GM19468 (cell line): ENCODE measurements around the gene SHH.

Source experiments
- ATAC-seq: cut with Tn5 transposase; IDR thresholded peaks from one replicate; pipeline ENCODE4 v1.9.1; 2021; ENCODE audit warnings: mild to moderate bottlenecking, moderate library complexity, moderate number of reproducible peaks; ENCODE audit not compliant: unreplicated experiment; ENCODE audit errors: extremely low read depth

Gene SHH

GRCh38 chr7:155796381-155797261, 15.6 kb downstream of the SHH start:
- ATAC-seq = no peak

- ATAC-seq = no peak
Observed at GRCh38 chr7:155795951-155796350, 16.3 kb downstream of the SHH start.

GRCh38 chr7:155795401-155795800, 16.9 kb downstream of the SHH start:
- no peak for ATAC-seq

GRCh38 chr7:155794196-155794595, 18.1 kb downstream of the SHH start:
- ATAC-seq = no peak

- no peak for ATAC-seq
Observed at GRCh38 chr7:155793720-155794119, 18.5 kb downstream of the SHH start.

GRCh38 chr7:155792999-155793560, 19.2 kb downstream of the SHH start:
- no peak for ATAC-seq

GRCh38 chr7:155792315-155792960, 19.8 kb downstream of the SHH start:
- no peak for ATAC-seq

- ATAC-seq = no peak
Observed at GRCh38 chr7:155791836-155792235, 20.4 kb downstream of the SHH start.

GRCh38 chr7:155791214-155791737, 21.0 kb downstream of the SHH start:
- ATAC-seq = no peak

GRCh38 chr7:155790666-155791065, 21.6 kb downstream of the SHH start:
- ATAC-seq = no peak

- ATAC-seq = no peak
Observed at GRCh38 chr7:155789001-155789725, 23.1 kb downstream of the SHH start.

GRCh38 chr7:155788616-155789000, 23.7 kb downstream of the SHH start:
- ATAC-seq = no peak

- peak; percentile 28 for ATAC-seq
Observed at GRCh38 chr7:155787171-155787851, 25.0 kb downstream of the SHH start.

- ATAC-seq = no peak
Observed at GRCh38 chr7:155786491-155786890, 25.8 kb downstream of the SHH start.

GRCh38 chr7:155785536-155785935, 26.7 kb downstream of the SHH start:
- ATAC-seq = no peak

GRCh38 chr7:155782466-155782865, 29.8 kb downstream of the SHH start:
- ATAC-seq = no peak

GRCh38 chr7:155781433-155781832, 30.8 kb downstream of the SHH start:
- ATAC-seq = no peak

GRCh38 chr7:155780884-155781283, 31.4 kb downstream of the SHH start:
- ATAC-seq = no peak

GRCh38 chr7:155778349-155778748, 33.9 kb downstream of the SHH start:
- ATAC-seq = no peak

- no peak for ATAC-seq
Observed at GRCh38 chr7:155776606-155777005, 35.7 kb downstream of the SHH start.
